HepG2 (cell line): ENCODE measurements around the gene GSK3B. TPM values are rescaled to one million over a fixed set of nuclear protein-coding genes. Genes with fewer than 3 reads are reported as not detected.

Experiments
- ATAC-seq: fragments of 200-7000 bp; cut with Tn5 transposase; 3 replicates; pipeline ENCODE4 v1.9.1; 2020; ENCODE audit warnings: mild to moderate bottlenecking, moderate library complexity
- BruUV-seq: library from RNA; stranded (reverse); fragments of 400-500 nt; replicated peaks from 2 replicates; lab custom pipeline; 2021; lab: Mats Ljungman, UMichigan
- CTCF ChIA-PET: fragments of 300-600 bp; formaldehyde crosslinking; extraction: SDS; loops from one replicate; lab custom pipeline; 2021; ENCODE audit warnings: low total read pairs, inconsistent platforms, low intra/inter-chr PET ratio; lab: Yijun Ruan, JAX
- POLR2A ChIA-PET: fragments of 350-600 bp; sonication (Branson Sonifier 250); formaldehyde crosslinking; loops from one replicate; lab custom pipeline; 2020; ENCODE audit warnings: antibody characterized with exemption, inconsistent platforms; lab: Yijun Ruan, JAX
- DNase-seq: peaks from one replicate; pipeline ENCODE4 v3.0.0-alpha.2; 2015; ENCODE audit warnings: low spot score
- FAIRE-seq: peaks from 3 replicates; lab custom pipeline; 2011; peaks lifted over from hg19 to GRCh38; lab: Jason Lieb, UNC
- H2AFZ ChIP-seq: one replicate; pipeline ENCODE4 v1.6.1; 2011; ENCODE audit warnings: low read length, inconsistent platforms
- H3K27ac ChIP-seq: fragments of 300-600 bp; 3 replicates; pipeline ENCODE4 v1.8.0; 2011; ENCODE audit warnings: mixed run types, mild to moderate bottlenecking, mixed read lengths, low read length, inconsistent platforms; ENCODE audit not compliant: insufficient read depth; ENCODE audit errors: extremely low read length
- H3K27me3 ChIP-seq, 2 experiments: fragments of 200-600 bp in 1 of 2; 2 replicates in 1 of 2; 3 replicates in 1 of 2; pipeline versions ENCODE4 v1.6.0 to v1.8.0; 2011; ENCODE audit warnings: low read length in 2 of 2, mild to moderate bottlenecking in 2 of 2, moderate library complexity in 2 of 2, inconsistent platforms in 1 of 2; ENCODE audit not compliant: insufficient read depth in 2 of 2, control insufficient read depth in 1 of 2
- H3K36me3 ChIP-seq, 2 experiments: fragments of 200-600 bp in 1 of 2; replicated peaks in 1 of 2; 2 replicates in 1 of 2; 3 replicates in 1 of 2; pipeline versions ENCODE4 v1.5.1 to v1.8.0; 2011; ENCODE audit warnings: low read length in 2 of 2, inconsistent platforms in 1 of 2; ENCODE audit not compliant: insufficient read depth in 2 of 2, control insufficient read depth in 1 of 2
- H3K4me1 ChIP-seq: 2 replicates; pipeline ENCODE4 v1.5.1; 2012; ENCODE audit warnings: low read length, inconsistent platforms; ENCODE audit not compliant: insufficient read depth
- H3K4me2 ChIP-seq: 2 replicates; pipeline ENCODE4 v1.6.0; 2011; ENCODE audit warnings: low read depth, low read length, inconsistent platforms
- H3K4me3 ChIP-seq, 3 experiments: fragments of 200-600 bp in 1 of 3; sonication (generic), shearing (Covaris generic) in 1 of 3; replicated peaks in 1 of 3; 2 replicates each; pipeline ENCODE4 v1.5.1; 2011 to 2016; ENCODE audit warnings: low read length in 3 of 3, inconsistent platforms in 2 of 3, low read depth in 2 of 3, mild to moderate bottlenecking in 2 of 3, control low read depth in 1 of 3, mixed read lengths in 1 of 3; ENCODE audit not compliant: insufficient read depth in 1 of 3
- H3K79me2 ChIP-seq: one replicate; pipeline ENCODE4 v1.6.1; 2011; ENCODE audit warnings: low read length, inconsistent platforms; ENCODE audit not compliant: insufficient read depth
- H3K9ac ChIP-seq: 2 replicates; pipeline ENCODE4 v1.6.0; 2011; ENCODE audit warnings: mild to moderate bottlenecking, low read depth, low read length, inconsistent platforms; ENCODE audit not compliant: insufficient read depth
- H3K9me3 ChIP-seq: 2 replicates; pipeline ENCODE4 v1.5.1; 2012; ENCODE audit warnings: mild to moderate bottlenecking, low read length
- H4K20me1 ChIP-seq: 2 replicates; pipeline ENCODE4 v1.6.0; 2011; ENCODE audit warnings: inconsistent platforms, mild to moderate bottlenecking, low read length, moderate library complexity; ENCODE audit not compliant: insufficient read depth
- ATF4 ChIP-seq, 2 experiments: fragments of 450-650 bp in 1 of 2; sonication (generic) in 1 of 2; formaldehyde crosslinking; IDR thresholded peaks; 2 replicates each; pipeline versions ENCODE4 v1.5.0 to v1.8.0; 2020 to 2022; ENCODE audit warnings: mild to moderate bottlenecking in 1 of 2, missing genetic modification reagents in 1 of 2
- CAMTA2 ChIP-seq: sonication (generic); formaldehyde crosslinking; IDR thresholded peaks from 2 replicates; pipeline ENCODE4 v1.4.0; 2020; ENCODE audit warnings: mild to moderate bottlenecking, missing genetic modification reagents, borderline replicate concordance
- GZF1 ChIP-seq: sonication (generic); formaldehyde crosslinking; IDR thresholded peaks from 2 replicates; pipeline ENCODE4 v1.5.1; 2020; ENCODE audit warnings: mild to moderate bottlenecking, missing genetic modification reagents
- POLR2AphosphoS2 ChIP-seq: IDR thresholded peaks from 2 replicates; pipeline ENCODE4 v1.6.1; 2011; ENCODE audit warnings: low read depth, low read length, improper control_type of control experiment
- PTBP1 ChIP-seq: fragments of 200-400 bp; formaldehyde crosslinking; IDR thresholded peaks from 2 replicates; pipeline ENCODE4 v1.6.1; 2018; ENCODE audit warnings: low read length, low read depth; ENCODE audit not compliant: poor library complexity, severe bottlenecking
- RBFOX2 ChIP-seq: fragments of 200-400 bp; formaldehyde crosslinking; IDR thresholded peaks from 2 replicates; pipeline ENCODE4 v1.6.1; 2017; ENCODE audit warnings: low read depth, mild to moderate bottlenecking, low read length
- U2AF2 ChIP-seq: fragments of 200-400 bp; formaldehyde crosslinking; IDR thresholded peaks from 2 replicates; pipeline ENCODE4 v1.6.1; 2017; ENCODE audit warnings: low read depth, mild to moderate bottlenecking, low read length
- YY1 ChIP-seq: IDR thresholded peaks from 2 replicates; pipeline ENCODE4 v1.6.1; 2011; ENCODE audit warnings: low read length, low read depth, moderate library complexity, mild to moderate bottlenecking; ENCODE audit not compliant: insufficient read depth, insufficient replicate concordance
- ZBTB44 ChIP-seq: sonication (generic); formaldehyde crosslinking; IDR thresholded peaks from 2 replicates; pipeline ENCODE4 v1.4.0; 2020; ENCODE audit warnings: missing genetic modification reagents
- ZBTB49 ChIP-seq: sonication (generic); formaldehyde crosslinking; IDR thresholded peaks from 2 replicates; pipeline ENCODE4 v1.4.0; 2020; ENCODE audit warnings: missing genetic modification reagents, borderline replicate concordance
- ZNF121 ChIP-seq: sonication (generic); formaldehyde crosslinking; IDR thresholded peaks from 2 replicates; pipeline ENCODE4 v1.5.0; 2020; ENCODE audit warnings: mild to moderate bottlenecking, missing genetic modification reagents
- ZNF280D ChIP-seq: sonication (generic); formaldehyde crosslinking; IDR thresholded peaks from 2 replicates; pipeline ENCODE4 v1.5.1; 2020; ENCODE audit warnings: mild to moderate bottlenecking, missing genetic modification reagents
- ZSCAN20 ChIP-seq: sonication (generic); formaldehyde crosslinking; IDR thresholded peaks from 2 replicates; pipeline ENCODE4 v1.4.0; 2020; ENCODE audit warnings: missing genetic modification reagents, mild to moderate bottlenecking, borderline replicate concordance
- WGBS: methylation state at CpG from one replicate; pipeline ENCODE4 v1.1.6; 2017; ENCODE audit warnings: low lambda C conversion rate; 5-methylcytosine and 5-hydroxymethylcytosine counted together
- in situ Hi-C: cut with HindIII; loops from 2 replicates; pipeline ENCODE4 v1.10.0; 2017; ENCODE audit warnings: low pct_unique_long_range_greater_than_20kb; ENCODE audit not compliant: extremely low pct_ligation_motif_present
- intact Hi-C: fragments of 100-400 bp; cut with micrococcal nuclease; formaldehyde crosslinking; loops from one replicate; pipeline ENCODE4 v1.10.0; 2022; ENCODE audit not compliant: unreplicated experiment
- polyA plus RNA-seq, 8 experiments: library from polyadenylated mRNA; depleted of rRNA in 3 of 8; stranded (reverse) in 7 of 8; unstranded in 1 of 8; fragments of >200 nt; fragmentation: Illumina TruSeq in 4 of 8; extraction: Trizol in 4 of 8; gene quantifications; 2 replicates each; pipeline versions ENCODE4 v1.2.1 to v1.2.3, GENCODE V29; 2011 to 2016; ENCODE audit warnings: low read depth in 4 of 8, missing spikeins in 1 of 8, mixed read lengths in 1 of 8; ENCODE audit not compliant: insufficient read depth in 1 of 8
- total RNA-seq, 5 experiments: library from RNA; depleted of rRNA; stranded (reverse); fragments of >200 nt; fragmentation: Illumina TruSeq; extraction: Trizol; gene quantifications; 2 replicates each; pipeline ENCODE4 v1.2.3, GENCODE V29; 2016; ENCODE audit warnings: low read depth in 1 of 5

The GSK3B gene
- total and polyA plus RNA-seq, 2 of the 13 experiments (the other 11 are each of a cell fraction or from before 2014, with no cell fraction given): 22.3 to 30.1 TPM

GRCh38 chr3:120029749-120030148 is 64.5 kb downstream of the GSK3B start (continued):
- TF ChIP-seq ZBTB44 (CRISPR knock-in tag) (no peak), YY1 (no peak), PTBP1 (no peak), ZNF121 (no peak)

GRCh38 chr3:120028271-120029047 is 65.8 kb downstream of the GSK3B start:
- no peak overlapping the region for H3K4me3 ChIP-seq
- peaks cover 10% of the 10 kb centered on the region for H4K20me1 ChIP-seq
- H3K27me3 ChIP-seq: no peaks in the 10 kb centered on the region
- WGBS: 96% methylated on average over 11 of the region's 13 CpGs
- ATAC-seq: no peak
- H3K4me1 ChIP-seq: peaks cover 16% of the 10 kb centered on the region
- no TSS peak for BruUV-seq
- no peak for DNase-seq
- no peak for TF ChIP-seq CAMTA2
- no peak for TF ChIP-seq GZF1 (CRISPR knock-in tag)
- TF ChIP-seq POLR2AphosphoS2: no peak
- TF ChIP-seq ATF4 (CRISPR knock-in tag; IDR thresholded peaks at IDR 0.05): no peak
- no peak for TF ChIP-seq RBFOX2
- TF ChIP-seq ZBTB49: no peak
- TF ChIP-seq ZSCAN20 (CRISPR knock-in tag): no peak
- TF ChIP-seq U2AF2: no peak
- TF ChIP-seq ZNF280D: no peak
- TF ChIP-seq, all 625 proteins: peak for 0
- ChIA-PET POLR2A (no interaction called here), CTCF (no interaction called here)
- peaks cover 86% of the 10 kb centered on the region for H3K79me2 ChIP-seq
- H3K27ac ChIP-seq: no peak overlapping the region
- intact Hi-C loops (no loop called here), in situ Hi-C loops (no loop called here)
- H3K9me3 ChIP-seq: no peaks in the 10 kb centered on the region
- no peaks in the 10 kb centered on the region for H3K36me3 ChIP-seq
- no peak overlapping the region for H2AFZ ChIP-seq
- H3K4me2 ChIP-seq: no peak overlapping the region
- no peak overlapping the region for H3K9ac ChIP-seq
- FAIRE-seq: no peak
